ENCODE results near the gene GJC2. TPM values are rescaled to one million over a fixed set of nuclear protein-coding genes. Genes with fewer than 3 reads are reported as not detected.
A peak's percentile ranks its signal among the peaks of the same experiment; 100 is the strongest.
"Not testable (repeated sequence)": the region's sequence is repeated elsewhere in the genome, so short reads cannot be mapped to it uniquely, and the experiment has no call there.

The GJC2 gene
- total RNA-seq, 1 donor from 2014 or later = 2.5 TPM

DNA sequence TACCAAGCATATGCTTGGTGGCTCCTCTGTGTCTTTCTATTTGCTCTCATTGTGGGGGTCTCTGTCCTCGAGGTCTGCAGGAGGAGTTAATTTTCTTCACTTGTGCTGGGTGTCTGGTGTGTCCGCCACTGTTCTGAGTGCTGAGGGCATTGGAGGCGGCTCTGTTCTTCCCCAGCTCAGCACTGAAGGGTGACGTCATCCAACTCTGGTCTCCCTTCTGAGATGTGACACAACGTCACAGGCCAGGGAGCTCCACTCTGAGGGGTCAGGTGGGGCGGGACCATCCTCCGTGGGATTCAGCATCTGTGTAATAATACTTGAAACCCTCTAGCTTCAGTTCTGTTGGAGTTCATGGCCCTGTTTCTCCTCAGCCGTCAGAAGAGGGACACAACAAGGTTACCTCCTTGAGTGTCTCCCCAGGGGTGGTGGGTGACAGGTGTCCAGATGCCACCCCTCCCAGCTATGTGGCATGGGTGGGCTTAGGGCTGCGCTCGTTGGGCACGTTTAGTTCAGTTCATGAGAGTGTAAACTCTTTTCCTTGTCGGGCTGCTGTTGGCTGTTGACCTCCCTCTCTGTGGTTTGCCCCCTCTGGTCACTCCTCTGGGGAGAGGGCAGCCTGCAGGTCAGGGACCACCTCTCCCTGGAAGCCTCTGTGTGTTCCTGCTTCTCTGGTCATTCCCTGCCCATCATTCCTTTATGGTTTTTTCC is 19.0 kb downstream of the GJC2 start:
- Mint-ChIP-seq H3K9me3 (no peaks in the 10 kb centered on the region), H3K36me3 (no peaks in the 10 kb centered on the region), H3K4me1 (peaks cover 8% of the 10 kb centered on the region), H3K27me3 (ENCODE audit: low read depth) (no peaks in the 10 kb centered on the region), H3K4me3 (no peak overlapping the region), H3K27ac (peak overlapping the region; percentile 58)
- no peak for DNase-seq (ENCODE audit: low spot score in 2 of 2, unreplicated experiment in 2 of 2)
- TF ChIP-seq, protein P1, sequence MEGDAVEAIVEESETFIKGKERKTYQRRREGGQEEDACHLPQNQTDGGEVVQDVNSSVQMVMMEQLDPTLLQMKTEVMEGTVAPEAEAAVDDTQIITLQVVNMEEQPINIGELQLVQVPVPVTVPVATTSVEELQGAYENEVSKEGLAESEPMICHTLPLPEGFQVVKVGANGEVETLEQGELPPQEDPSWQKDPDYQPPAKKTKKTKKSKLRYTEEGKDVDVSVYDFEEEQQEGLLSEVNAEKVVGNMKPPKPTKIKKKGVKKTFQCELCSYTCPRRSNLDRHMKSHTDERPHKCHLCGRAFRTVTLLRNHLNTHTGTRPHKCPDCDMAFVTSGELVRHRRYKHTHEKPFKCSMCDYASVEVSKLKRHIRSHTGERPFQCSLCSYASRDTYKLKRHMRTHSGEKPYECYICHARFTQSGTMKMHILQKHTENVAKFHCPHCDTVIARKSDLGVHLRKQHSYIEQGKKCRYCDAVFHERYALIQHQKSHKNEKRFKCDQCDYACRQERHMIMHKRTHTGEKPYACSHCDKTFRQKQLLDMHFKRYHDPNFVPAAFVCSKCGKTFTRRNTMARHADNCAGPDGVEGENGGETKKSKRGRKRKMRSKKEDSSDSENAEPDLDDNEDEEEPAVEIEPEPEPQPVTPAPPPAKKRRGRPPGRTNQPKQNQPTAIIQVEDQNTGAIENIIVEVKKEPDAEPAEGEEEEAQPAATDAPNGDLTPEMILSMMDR (IDR thresholded peaks at IDR 0.05; ENCODE audit: unreplicated experiment) = no peak

DNA sequence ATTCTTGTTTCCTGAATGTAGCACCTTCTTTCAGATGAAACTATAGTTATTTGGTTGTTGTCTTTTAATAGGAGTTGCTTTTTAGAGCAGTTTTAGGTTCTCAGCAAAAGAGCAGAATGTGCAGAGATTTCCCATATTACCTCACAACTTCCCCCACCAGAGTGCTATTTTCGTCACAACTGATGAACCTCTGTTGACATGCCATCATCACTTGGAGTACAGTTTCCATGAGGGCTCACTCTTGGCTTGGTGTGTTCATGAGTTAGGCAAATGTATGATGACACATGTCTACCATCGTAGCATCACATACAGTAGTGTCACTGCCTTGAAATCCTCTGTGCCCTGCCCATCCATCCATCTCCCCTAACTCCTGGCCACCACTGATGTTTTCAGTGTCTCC is 19.6 kb downstream of the GJC2 start:
- no peaks in the 10 kb centered on the region for H3K36me3 Mint-ChIP-seq
- TF ChIP-seq, protein P1 (IDR thresholded peaks at IDR 0.05; ENCODE audit: unreplicated experiment) = no peak
- H3K9me3 Mint-ChIP-seq = no peaks in the 10 kb centered on the region
- DNase-seq (ENCODE audit: low spot score in 2 of 2, unreplicated experiment in 2 of 2) = no peak
- no peak overlapping the region for H3K4me3 Mint-ChIP-seq
- H3K27ac Mint-ChIP-seq = no peak overlapping the region
- H3K27me3 Mint-ChIP-seq (ENCODE audit: low read depth) = no peaks in the 10 kb centered on the region
- H3K4me1 Mint-ChIP-seq = peaks cover 4% of the 10 kb centered on the region

DNA sequence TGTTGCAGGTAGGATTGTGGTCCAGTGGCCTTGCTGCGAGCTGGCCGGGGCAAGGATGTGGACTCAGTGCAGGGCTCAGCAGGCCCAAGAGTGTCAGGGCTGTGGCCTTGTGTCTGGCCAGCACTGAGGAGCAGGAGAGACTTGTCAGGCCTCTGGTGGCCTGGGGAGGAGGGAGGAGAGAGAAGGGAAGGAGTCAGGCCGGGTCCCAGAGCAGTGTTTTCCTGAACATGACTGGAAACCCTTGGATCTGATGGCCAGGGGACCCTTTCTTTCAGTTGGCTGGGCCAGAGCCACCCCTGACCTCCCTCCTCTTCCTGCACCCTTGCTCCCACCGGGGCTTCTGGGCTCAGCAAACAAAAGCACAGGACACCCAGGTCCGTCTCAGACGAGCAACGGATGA is 20.9 kb downstream of the GJC2 start:
- no peak for DNase-seq (ENCODE audit: low spot score in 2 of 2, unreplicated experiment in 2 of 2)
- no peak overlapping the region for H3K4me3 Mint-ChIP-seq
- H3K27me3 Mint-ChIP-seq (ENCODE audit: low read depth) = no peaks in the 10 kb centered on the region
- H3K9me3 Mint-ChIP-seq = no peaks in the 10 kb centered on the region
- peaks cover 4% of the 10 kb centered on the region for H3K4me1 Mint-ChIP-seq
- no peaks in the 10 kb centered on the region for H3K36me3 Mint-ChIP-seq
- H3K27ac Mint-ChIP-seq = no peak overlapping the region
- TF ChIP-seq, protein P1 (IDR thresholded peaks at IDR 0.05; ENCODE audit: unreplicated experiment) = no peak

DNA sequence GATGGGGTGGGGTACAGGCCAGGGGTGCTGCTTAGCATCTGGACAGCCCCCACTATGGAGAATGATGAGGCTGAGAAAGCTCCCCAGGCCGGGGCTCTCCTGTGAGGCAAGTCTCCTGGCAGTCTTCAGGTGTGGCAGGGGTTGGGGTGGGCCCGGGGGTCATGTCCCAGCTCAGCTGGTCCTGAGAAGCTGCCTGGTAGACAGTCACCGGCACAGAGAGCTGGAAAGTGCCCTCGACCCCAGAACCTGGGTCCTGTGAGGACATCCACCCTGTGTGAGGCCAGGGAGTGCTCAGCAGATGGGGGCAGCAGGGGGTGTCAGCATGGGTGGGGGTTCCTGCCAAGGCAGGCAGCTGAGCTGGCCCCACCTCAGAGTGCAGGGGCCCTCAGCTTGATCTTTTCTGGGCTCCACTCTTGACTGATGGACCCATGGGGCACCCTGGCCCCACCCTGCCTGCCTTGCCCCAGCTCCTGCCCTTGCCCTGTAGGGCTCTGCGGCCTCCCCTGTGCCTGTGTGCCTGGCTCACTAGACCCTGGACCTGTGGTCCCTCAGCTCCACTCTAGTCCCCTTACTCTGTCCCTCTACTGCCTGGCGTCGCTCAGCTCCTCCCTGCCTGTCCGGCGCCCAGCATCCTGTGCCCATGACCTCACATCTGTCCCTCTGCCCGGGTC is 21.6 kb downstream of the GJC2 start:
- Mint-ChIP-seq H3K4me1 (peaks cover 4% of the 10 kb centered on the region), H3K4me3 (no peak overlapping the region), H3K27me3 (ENCODE audit: low read depth) (no peaks in the 10 kb centered on the region), H3K36me3 (no peaks in the 10 kb centered on the region), H3K27ac (no peak overlapping the region), H3K9me3 (no peaks in the 10 kb centered on the region)
- TF ChIP-seq, protein P1 (IDR thresholded peaks at IDR 0.05; ENCODE audit: unreplicated experiment) = no peak
- no peak for DNase-seq (ENCODE audit: low spot score in 2 of 2, unreplicated experiment in 2 of 2)

DNA sequence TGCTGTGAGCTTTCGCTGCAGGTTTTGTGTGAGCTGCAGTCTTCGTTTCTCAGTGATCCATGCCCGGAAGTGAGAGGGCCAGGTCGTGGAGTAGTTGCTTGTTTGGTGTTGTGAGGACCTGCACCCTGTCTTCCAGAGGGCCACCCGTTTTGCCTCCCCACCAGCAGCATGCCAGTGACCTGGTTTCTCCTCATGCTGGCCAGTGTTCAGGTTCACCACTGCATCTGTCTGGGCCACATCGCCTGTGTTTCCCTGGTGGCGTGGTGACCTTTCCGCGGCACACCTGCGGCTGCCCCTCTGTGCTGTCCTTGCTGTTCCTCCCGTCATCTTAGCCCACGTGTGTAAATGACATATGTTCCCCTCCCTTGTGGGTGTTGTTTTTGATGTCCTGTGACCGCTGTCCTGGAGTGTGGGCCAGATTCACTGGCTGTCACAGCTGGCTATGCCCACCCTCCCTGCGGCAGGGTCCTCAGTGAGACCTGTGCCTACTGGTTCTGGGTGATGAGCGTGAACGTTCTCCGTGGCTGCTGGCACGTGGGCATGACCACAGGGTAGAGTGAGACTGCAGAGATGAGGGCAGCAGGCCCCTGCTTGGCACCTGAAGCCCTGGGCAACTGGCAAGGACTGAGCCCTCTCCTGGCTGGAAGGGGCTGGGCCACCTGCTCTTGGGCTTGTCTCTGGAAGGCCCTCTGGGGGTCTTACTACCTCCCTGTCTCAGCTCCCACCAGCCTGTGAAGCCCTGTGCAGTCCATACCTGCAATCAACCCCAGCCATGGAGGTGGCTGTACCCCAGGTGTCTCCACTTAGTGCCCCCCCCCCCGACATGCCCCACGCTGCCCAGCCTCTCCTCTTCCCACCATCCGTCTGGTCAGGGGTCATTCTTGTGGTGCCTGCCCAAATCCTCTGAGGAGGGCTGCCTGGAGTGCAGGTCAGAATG is 23.1 kb downstream of the GJC2 start:
- H3K27ac Mint-ChIP-seq = no peak overlapping the region
- H3K36me3 Mint-ChIP-seq = no peaks in the 10 kb centered on the region
- DNase-seq (ENCODE audit: low spot score in 2 of 2, unreplicated experiment in 2 of 2) = no peak
- H3K9me3 Mint-ChIP-seq = no peaks in the 10 kb centered on the region
- TF ChIP-seq, protein P1 (IDR thresholded peaks at IDR 0.05; ENCODE audit: unreplicated experiment) = no peak
- no peak overlapping the region for H3K4me3 Mint-ChIP-seq
- peaks cover under 1% of the 10 kb centered on the region for H3K4me1 Mint-ChIP-seq
- no peaks in the 10 kb centered on the region for H3K27me3 Mint-ChIP-seq (ENCODE audit: low read depth)

DNA sequence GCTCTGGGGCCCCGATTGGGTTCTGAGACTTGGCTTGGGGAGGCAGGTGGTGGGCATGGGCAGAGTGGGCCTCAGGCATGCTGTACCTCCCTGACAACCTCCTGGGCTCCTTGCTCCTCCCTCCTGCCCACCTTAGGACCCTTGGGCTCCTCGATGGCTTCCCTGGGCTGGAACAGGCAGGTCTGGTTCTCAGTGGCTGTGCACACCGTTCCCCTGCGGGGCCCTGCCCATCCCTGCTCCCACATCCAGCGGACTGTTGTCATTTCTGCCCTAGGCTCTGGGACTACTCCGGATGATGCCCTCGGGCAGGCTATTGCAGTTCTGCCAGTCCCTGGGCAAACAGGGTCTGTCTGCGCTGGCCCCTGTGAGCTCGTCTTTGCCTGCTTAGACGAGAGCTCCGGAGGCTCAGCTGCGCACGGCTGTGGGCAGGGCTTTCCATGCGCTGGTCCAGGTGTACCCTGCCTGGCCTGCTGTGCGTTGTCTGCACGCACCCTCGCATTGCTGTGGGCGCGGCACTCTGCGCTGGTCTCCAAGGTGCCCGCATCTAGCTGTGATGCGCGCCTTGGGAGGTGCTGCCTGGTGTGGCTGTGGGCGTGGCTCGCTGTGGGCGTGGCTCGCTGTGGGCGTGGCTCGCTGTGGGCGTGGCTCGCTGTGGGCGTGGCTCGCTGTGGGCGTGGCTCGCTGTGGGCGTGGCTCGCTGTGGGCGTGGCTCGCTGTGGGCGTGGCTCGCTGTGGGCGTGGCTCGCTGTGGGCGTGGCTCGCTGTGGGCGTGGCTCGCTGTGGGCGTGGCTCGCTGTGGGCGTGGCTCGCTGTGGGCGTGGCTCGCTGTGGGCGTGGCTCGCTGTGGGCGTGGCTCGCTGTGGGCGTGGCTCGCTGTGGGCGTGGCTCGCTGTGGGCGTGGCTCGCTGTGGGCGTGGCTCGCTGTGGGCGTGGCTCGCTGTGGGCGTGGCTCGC is 24.1 kb downstream of the GJC2 start:
- not testable (repeated sequence) for H3K27me3 Mint-ChIP-seq (ENCODE audit: low read depth); H3K36me3 Mint-ChIP-seq; H3K4me1 Mint-ChIP-seq; H3K4me3 Mint-ChIP-seq; H3K9me3 Mint-ChIP-seq; H3K27ac Mint-ChIP-seq; DNase-seq (ENCODE audit: low spot score in 2 of 2, unreplicated experiment in 2 of 2)
